ENCODE measurements around the gene HAUS8.
"Not testable (repeated sequence)": the region's sequence is repeated elsewhere in the genome, so short reads cannot be mapped to it uniquely, and the experiment has no call there.

The HAUS8 gene

DNA sequence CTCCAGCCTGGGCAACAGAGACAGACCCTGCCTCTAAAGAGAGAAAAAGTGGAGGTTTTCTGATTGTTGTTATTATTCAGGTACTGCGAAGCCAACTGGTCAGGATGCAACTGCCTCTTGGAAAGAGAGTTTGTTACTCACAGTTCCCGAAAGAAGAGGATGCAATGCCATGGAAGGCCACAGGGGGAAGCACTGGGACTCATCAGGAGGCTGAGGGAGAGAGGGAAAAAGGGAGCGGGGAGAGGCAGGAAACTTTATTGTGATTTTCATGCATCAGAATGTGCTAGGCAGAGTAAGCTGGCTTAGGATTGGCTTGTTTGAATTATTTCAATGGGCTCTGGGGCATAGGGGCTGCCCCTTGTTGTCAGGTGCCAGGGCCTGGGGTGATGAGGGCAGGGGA, 27.9 kb upstream of the HAUS8 start:
- no peak for DNase-seq (ENCODE audit: extremely low read depth, low read depth)
- TF ChIP-seq, protein P1, sequence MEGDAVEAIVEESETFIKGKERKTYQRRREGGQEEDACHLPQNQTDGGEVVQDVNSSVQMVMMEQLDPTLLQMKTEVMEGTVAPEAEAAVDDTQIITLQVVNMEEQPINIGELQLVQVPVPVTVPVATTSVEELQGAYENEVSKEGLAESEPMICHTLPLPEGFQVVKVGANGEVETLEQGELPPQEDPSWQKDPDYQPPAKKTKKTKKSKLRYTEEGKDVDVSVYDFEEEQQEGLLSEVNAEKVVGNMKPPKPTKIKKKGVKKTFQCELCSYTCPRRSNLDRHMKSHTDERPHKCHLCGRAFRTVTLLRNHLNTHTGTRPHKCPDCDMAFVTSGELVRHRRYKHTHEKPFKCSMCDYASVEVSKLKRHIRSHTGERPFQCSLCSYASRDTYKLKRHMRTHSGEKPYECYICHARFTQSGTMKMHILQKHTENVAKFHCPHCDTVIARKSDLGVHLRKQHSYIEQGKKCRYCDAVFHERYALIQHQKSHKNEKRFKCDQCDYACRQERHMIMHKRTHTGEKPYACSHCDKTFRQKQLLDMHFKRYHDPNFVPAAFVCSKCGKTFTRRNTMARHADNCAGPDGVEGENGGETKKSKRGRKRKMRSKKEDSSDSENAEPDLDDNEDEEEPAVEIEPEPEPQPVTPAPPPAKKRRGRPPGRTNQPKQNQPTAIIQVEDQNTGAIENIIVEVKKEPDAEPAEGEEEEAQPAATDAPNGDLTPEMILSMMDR (IDR thresholded peaks at IDR 0.05; ENCODE audit: low read depth, low read length, missing control alignments) = peak; percentile 85
- no peak overlapping the region for H3K4me3 ChIP-seq (replicated peaks; ENCODE audit: low read depth, low read length)

DNA sequence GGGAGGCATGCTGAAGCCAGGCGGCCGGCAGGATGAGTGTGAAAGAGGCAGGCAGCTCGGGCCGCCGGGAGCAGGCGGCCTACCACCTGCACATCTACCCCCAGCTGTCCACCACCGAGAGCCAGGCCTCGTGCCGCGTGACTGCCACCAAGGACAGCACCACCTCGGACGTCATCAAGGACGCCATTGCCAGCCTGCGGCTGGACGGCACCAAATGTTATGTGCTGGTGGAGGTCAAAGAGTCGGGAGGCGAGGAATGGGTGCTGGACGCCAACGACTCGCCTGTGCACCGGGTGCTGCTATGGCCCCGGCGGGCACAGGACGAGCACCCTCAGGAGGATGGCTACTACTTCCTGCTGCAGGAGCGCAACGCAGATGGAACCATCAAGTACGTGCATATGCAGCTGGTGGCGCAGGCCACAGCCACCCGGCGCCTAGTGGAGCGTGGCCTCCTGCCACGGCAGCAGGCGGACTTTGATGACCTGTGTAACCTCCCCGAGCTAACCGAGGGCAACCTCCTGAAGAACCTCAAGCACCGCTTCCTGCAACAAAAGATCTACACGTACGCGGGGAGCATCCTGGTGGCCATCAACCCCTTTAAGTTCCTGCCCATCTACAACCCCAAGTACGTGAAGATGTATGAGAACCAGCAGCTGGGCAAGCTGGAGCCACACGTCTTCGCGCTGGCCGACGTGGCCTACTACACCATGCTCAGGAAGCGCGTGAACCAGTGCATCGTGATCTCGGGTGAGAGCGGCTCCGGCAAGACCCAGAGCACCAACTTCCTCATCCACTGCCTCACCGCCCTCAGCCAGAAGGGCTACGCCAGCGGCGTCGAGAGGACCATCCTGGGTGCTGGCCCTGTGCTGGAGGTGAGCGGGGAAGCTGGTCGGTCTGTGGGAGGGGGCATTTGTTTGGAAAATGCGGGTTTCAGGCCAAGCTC, 26.7 kb upstream of the HAUS8 start:
- no peak overlapping the region for H3K4me3 ChIP-seq (replicated peaks; ENCODE audit: low read depth, low read length)
- TF ChIP-seq, protein P1 (IDR thresholded peaks at IDR 0.05; ENCODE audit: low read depth, low read length, missing control alignments) = no peak
- no peak for DNase-seq (ENCODE audit: extremely low read depth, low read depth)

DNA sequence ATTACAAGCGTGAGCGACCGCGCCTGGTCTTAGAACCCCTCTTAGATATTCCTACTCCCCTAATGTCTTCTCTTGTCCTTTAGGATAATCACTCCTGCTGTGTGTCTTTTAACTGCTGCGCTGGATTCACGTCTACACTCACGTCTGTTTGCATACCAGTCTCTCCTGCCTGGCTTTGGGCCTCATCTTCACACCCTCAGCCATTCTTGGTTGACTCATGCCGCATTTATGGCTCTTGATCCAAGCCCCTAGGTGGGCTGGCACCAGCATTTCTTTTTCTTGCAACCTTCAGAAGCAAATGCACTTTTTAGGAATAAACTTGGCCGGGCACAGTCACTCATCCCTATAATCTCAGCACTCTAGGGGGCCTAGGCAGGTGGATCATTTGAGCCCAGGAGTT, 23.1 kb upstream of the HAUS8 start:
- DNase-seq (ENCODE audit: extremely low read depth, low read depth) = no peak
- H3K4me3 ChIP-seq (replicated peaks; ENCODE audit: low read depth, low read length) = no peak overlapping the region
- TF ChIP-seq, protein P1 (IDR thresholded peaks at IDR 0.05; ENCODE audit: low read depth, low read length, missing control alignments) = no peak

DNA sequence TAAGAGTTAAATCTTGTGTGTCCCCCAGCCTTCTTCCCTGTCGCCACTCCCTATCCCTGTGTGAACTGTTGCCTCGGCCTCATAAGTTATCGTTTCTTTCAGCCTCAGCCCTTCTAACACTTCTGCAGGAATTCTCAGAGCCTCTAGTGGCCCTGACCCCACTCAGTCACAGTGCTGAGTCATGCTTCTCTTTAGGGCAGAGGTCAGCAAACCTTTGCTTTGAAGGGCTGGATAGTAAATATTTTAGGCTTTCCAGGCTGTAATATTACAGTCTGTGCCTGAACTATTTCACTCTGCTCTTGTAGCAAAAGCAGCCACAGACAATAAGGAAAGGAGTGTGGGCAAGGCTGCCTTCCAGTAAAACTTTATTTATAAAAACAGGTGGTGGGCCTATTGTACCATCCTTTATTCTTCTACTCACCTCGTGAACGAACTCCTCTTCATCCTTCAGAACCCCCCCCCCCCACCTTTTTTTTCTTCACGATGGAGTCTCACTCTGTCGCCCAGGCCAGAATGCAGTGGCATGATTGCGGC, 22.4 kb upstream of the HAUS8 start:
- no peak for DNase-seq (ENCODE audit: extremely low read depth, low read depth)
- no peak overlapping the region for H3K4me3 ChIP-seq (replicated peaks; ENCODE audit: low read depth, low read length)

DNA sequence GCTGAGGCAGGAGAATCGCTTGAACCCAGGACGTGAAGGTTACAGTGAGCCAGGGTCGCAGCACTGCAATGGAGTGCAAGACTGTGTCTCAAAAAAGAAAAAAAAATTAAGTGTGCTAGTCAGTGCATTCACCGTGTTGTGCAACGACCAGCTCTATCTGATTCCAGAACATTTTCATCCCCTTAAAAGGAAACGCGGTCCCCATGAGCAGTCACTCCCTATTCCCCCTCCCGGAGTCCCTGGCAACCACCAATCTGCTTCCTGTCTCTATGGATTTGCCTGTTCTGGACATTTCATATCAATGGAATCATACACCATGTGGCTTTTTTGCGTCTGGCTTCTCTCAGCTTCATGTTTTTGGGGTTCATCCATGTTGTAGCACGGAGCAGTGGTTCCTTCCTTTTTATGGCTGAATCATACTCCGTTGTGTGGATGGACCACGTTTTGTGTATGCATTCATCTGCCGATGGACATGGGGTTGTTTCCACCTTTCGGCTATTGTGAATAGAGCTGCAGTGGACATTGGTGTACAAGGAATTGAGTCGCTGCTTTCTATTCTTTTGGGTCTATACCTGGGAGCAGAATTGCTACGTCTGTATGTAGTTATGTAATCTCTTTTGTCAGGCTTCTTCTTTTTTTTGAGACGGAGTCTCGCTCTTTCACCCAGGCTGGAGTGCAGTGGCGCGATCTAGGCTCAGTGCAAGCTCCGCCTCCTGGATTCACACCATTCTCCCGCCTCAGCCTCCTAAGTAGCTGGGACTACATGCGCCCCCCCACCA, 20.1 kb upstream of the HAUS8 start:
- TF ChIP-seq, protein P1 (IDR thresholded peaks at IDR 0.05; ENCODE audit: low read depth, low read length, missing control alignments) = no peak
- H3K4me3 ChIP-seq (replicated peaks; ENCODE audit: low read depth, low read length) = no peak overlapping the region
- no peak for DNase-seq (ENCODE audit: extremely low read depth, low read depth)

More for the DNA sequence above, 22.4 kb upstream of the HAUS8 start:
- TF ChIP-seq, protein P1 (IDR thresholded peaks at IDR 0.05; ENCODE audit: low read depth, low read length, missing control alignments) = no peak

DNA sequence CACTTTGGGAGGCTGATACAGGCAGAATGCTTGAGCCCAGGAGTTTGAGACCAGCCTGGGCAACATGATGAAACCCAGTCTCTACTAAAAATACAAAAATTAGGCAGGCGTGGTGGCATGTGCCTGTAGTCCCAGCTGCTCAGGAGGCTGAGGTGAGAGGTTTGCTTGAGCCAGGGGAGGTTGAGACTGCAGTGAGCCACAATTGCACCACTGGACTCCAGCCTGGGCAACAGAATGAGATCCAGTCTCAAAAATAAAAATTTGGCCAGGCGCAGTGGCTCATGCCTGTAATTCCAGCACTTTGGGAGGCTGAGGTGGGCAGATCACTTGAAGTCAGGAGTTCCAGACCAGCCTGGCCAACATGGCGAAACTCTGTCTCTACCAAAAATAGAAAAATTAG, 19.4 kb upstream of the HAUS8 start:
- H3K4me3 ChIP-seq (replicated peaks; ENCODE audit: low read depth, low read length); DNase-seq (ENCODE audit: extremely low read depth, low read depth): not testable (repeated sequence)

DNA sequence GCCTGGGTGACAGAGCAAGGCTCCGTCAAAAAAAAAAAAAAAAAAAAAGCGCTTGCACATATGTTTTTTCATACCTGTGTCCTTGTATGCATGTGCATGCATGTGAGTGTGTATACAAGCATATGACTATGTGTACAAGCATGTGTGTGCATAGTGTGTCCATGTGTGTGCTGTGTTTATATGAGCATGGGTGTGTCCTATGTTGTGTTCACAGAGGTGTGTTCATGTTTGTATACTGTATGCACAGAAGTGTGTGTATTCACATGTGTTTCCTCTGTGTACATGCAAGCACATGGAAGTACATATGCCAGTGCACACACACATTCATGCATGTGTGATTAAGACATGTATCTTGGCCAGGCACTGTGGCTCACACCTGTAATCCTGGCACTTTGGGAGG, 17.4 kb upstream of the HAUS8 start:
- DNase-seq (ENCODE audit: extremely low read depth, low read depth) = no peak
- no peak overlapping the region for H3K4me3 ChIP-seq (replicated peaks; ENCODE audit: low read depth, low read length)
- TF ChIP-seq, protein P1 (IDR thresholded peaks at IDR 0.05; ENCODE audit: low read depth, low read length, missing control alignments) = no peak
